Nucleus accumbens (tissue), 56 donors: Measurements from ENCODE around the gene OSBPL9.
A peak's percentile ranks its signal among the peaks of the same experiment; 100 is the strongest.
"Not testable (repeated sequence)": the region's sequence is repeated elsewhere in the genome, so short reads cannot be mapped to it uniquely, and the experiment has no call there.

Experiments used
- DNase-seq, 56 donors: peaks; one replicate each; lab custom pipeline; 2025; lab: John Stamatoyannopoulos, UW

The OSBPL9 gene

GRCh38 chr1:51605961-51606723, 10.8 kb upstream of the OSBPL9 start:
- no peak for DNase-seq

GRCh38 chr1:51607681-51608095, 9.2 kb upstream of the OSBPL9 start:
- no peak for DNase-seq

GRCh38 chr1:51610104-51610503, 6.8 kb upstream of the OSBPL9 start:
- DNase-seq = not testable (repeated sequence)

GRCh38 chr1:51610637-51611036, 6.3 kb upstream of the OSBPL9 start:
- DNase-seq = no peak

- no peak for DNase-seq
Observed at GRCh38 chr1:51612447-51612961, 4.4 kb upstream of the OSBPL9 start.

GRCh38 chr1:51615780-51616291, 1.1 kb upstream of the OSBPL9 start:
- no peak for DNase-seq

GRCh38 chr1:51616490-51616889, 402 bp upstream of the OSBPL9 start:
- no peak for DNase-seq

- no peak for DNase-seq
Observed at GRCh38 chr1:51618715-51619114, 1.8 kb downstream of the OSBPL9 start.

GRCh38 chr1:51620470-51620869, 3.6 kb downstream of the OSBPL9 start:
- DNase-seq = no peak

- DNase-seq = no peak
Observed at GRCh38 chr1:51621161-51621560, 4.3 kb downstream of the OSBPL9 start.

- no peak for DNase-seq
Observed at GRCh38 chr1:51621841-51622454, 5.1 kb downstream of the OSBPL9 start.

- DNase-seq = peak in 4 of 56 donors; percentile 3 to 66 (median 13)
Observed at GRCh38 chr1:51622455-51622913, 5.6 kb downstream of the OSBPL9 start.

GRCh38 chr1:51623025-51623424, 6.1 kb downstream of the OSBPL9 start:
- DNase-seq = no peak

- no peak for DNase-seq
Observed at GRCh38 chr1:51623450-51623849, 6.6 kb downstream of the OSBPL9 start.

- no peak for DNase-seq
Observed at GRCh38 chr1:51624855-51625254, 8.0 kb downstream of the OSBPL9 start.

- peak in 2 of 56 donors; percentile 1 to 4 for DNase-seq
Observed at GRCh38 chr1:51627672-51628071, 10.8 kb downstream of the OSBPL9 start.

GRCh38 chr1:51628715-51629590, 12.1 kb downstream of the OSBPL9 start:
- DNase-seq = no peak

GRCh38 chr1:51629918-51630317, 13.0 kb downstream of the OSBPL9 start:
- DNase-seq = no peak

- DNase-seq = no peak
Observed at GRCh38 chr1:51630393-51630792, 13.5 kb downstream of the OSBPL9 start.

GRCh38 chr1:51630922-51631321, 14.0 kb downstream of the OSBPL9 start:
- no peak for DNase-seq

- no peak for DNase-seq
Observed at GRCh38 chr1:51631747-51632146, 14.9 kb downstream of the OSBPL9 start.
